ENCODE data around the gene SIRT2. TPM values are rescaled to one million over a fixed set of nuclear protein-coding genes. Genes with fewer than 3 reads are reported as not detected.
A peak's percentile ranks its signal among the peaks of the same experiment; 100 is the strongest.

SIRT2 gene
- total and polyA plus RNA-seq, 2 of the 8 experiments (the other 6 are each of a cell fraction or from before 2014, with no cell fraction given): 6.5 to 10.0 TPM

GRCh38 chr19:38917921-38918491 lies 18.6 kb upstream of the SIRT2 start:
- Histone ChIP-seq H2BK120ac (replicated peaks; ENCODE audit: low read depth, low read length) (no peak overlapping the region), H3K36me3 (ENCODE audit: control insufficient read depth in 2 of 4, insufficient read depth in 4 of 4, low read length in 3 of 4) (peaks cover 2 to 19% (median 11%) of the 10 kb centered on the region in 4 experiments; a peak in 6 of 8 replicates), H3K23ac (ENCODE audit: insufficient read length) (no peak overlapping the region), H3K9me3 (ENCODE audit: insufficient read depth in 2 of 2, low read depth in 1 of 2, low read length in 1 of 2) (no peaks in the 10 kb centered on the region), H4K91ac (replicated peaks; ENCODE audit: insufficient read length, low read length) (no peak overlapping the region), H2BK20ac (ENCODE audit: low read length) (no peak overlapping the region), H4K5ac (ENCODE audit: insufficient read length, low read depth, low read length) (no peak overlapping the region), H2AK5ac (ENCODE audit: low read depth, low read length) (no peak overlapping the region), H3K4ac (replicated peaks; ENCODE audit: insufficient read length, low read depth, low read length) (no peak overlapping the region), H3K79me1 (ENCODE audit: low read depth, low read length) (no peaks in the 10 kb centered on the region), H3K56ac (replicated peaks; ENCODE audit: insufficient read length, low read depth, low read length) (no peak overlapping the region), H3K79me2 (ENCODE audit: control insufficient read depth in 1 of 2, insufficient read depth in 2 of 2, low read length in 2 of 2) (no peaks in the 10 kb centered on the region; a peak in 1 of 4 replicates), H2BK12ac (ENCODE audit: low read depth, low read length) (no peak overlapping the region), H3K9ac (replicated peaks in 1 of 4; ENCODE audit: extremely low read depth in 1 of 4, low read depth in 3 of 4, low read length in 3 of 4) (no peak overlapping the region), H3K4me1 (replicated peaks in 1 of 4; ENCODE audit: control insufficient read depth in 3 of 4, insufficient read depth in 4 of 4, low read length in 3 of 4) (no peaks in the 10 kb centered on the region), H3K14ac (ENCODE audit: insufficient read length) (no peak overlapping the region), H2BK5ac (ENCODE audit: low read depth, low read length) (no peak overlapping the region), H3K4me2 (ENCODE audit: insufficient read depth in 1 of 2, low read depth in 2 of 2, low read length in 2 of 2) (no peak overlapping the region), H3K4me3 (ENCODE audit: extremely low read depth in 1 of 4, insufficient read depth in 2 of 4, low read depth in 3 of 4, low read length in 4 of 4) (no peak overlapping the region), H3K27ac (ENCODE audit: low read depth, low read length) (no peak overlapping the region), H4K8ac (ENCODE audit: extremely low read depth, insufficient read depth, low read length) (peak overlapping the region; percentile 2; the same call in 1 of the 2 replicates), H2BK15ac (ENCODE audit: low read length) (no peak overlapping the region), H3K18ac (ENCODE audit: extremely low read depth, low read length) (no peak overlapping the region), H3K23me2 (ENCODE audit: low read depth, low read length) (peaks cover 6% of the 10 kb centered on the region; the same call in 1 of the 2 replicates), H4K20me1 (replicated peaks in 1 of 2; ENCODE audit: control insufficient read depth in 1 of 2, insufficient read depth in 2 of 2, low read length in 2 of 2) (peaks cover 0 to 7% of the 10 kb centered on the region in 2 experiments), H2AFZ (ENCODE audit: low read length) (no peak overlapping the region), H3K27me3 (replicated peaks in 1 of 4; ENCODE audit: control insufficient read depth in 3 of 4, extremely low read depth in 1 of 4, insufficient read depth in 3 of 4, low read length in 3 of 4) (no peaks in the 10 kb centered on the region; a peak in 1 of 7 replicates)
- no peak for FAIRE-seq
- POLR2A ChIA-PET (ENCODE audit: partially characterized antibody): interaction anchor here (0.8 to 6.7 kb wide), 8 partner anchors 8 to 158 kb away, joined by 3 to 36 read pairs (median 4); partner anchors contain the start of genes MRPS12, NFKBIB, SARS2 and SIRT2
- DNase-seq (ENCODE audit: low read depth in 1 of 2, low spot score in 2 of 2): no peak
- TF ChIP-seq, protein P1, sequence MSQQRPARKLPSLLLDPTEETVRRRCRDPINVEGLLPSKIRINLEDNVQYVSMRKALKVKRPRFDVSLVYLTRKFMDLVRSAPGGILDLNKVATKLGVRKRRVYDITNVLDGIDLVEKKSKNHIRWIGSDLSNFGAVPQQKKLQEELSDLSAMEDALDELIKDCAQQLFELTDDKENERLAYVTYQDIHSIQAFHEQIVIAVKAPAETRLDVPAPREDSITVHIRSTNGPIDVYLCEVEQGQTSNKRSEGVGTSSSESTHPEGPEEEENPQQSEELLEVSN (IDR thresholded peaks at IDR 0.05): no peak
- peak in 1 of 3 experiments; percentile 11; a peak in 2 of 4 replicates for TF ChIP-seq CTCF (IDR thresholded peaks at IDR 0.05; ENCODE audit: control extremely low read depth in 1 of 3, insufficient read depth in 1 of 3, low read depth in 1 of 3, low read length in 3 of 3)
- CTCF ChIA-PET (ENCODE audit: partially characterized antibody): interaction anchor here (1.1 to 2.7 kb wide), 5 partner anchors 10 to 178 kb away, joined by 3 to 24 read pairs (median 5); partner anchors contain the start of genes MRPS12, NFKBIB and SARS2
- 90% methylated on average over 13 of the region's 13 CpGs; no CpG with 5 or more reads in 1 of the 2 experiments for WGBS, 2 experiments (ENCODE audit: extremely low coverage in 1 of 2, insufficient coverage in 1 of 2, insufficient read length in 1 of 2, insufficient replicate concordance in 2 of 2, low coverage in 1 of 2, low lambda C conversion rate in 2 of 2, missing lambda C conversion rate in 1 of 2)

Data from H1 (cell line).